NCI-H774 (cell line): Measurements from ENCODE around the gene KCNAB2.

ENCODE experiments used
- DNase-seq: peaks from one replicate; lab custom pipeline; 2025; lab: John Stamatoyannopoulos, UW

KCNAB2 gene

DNA sequence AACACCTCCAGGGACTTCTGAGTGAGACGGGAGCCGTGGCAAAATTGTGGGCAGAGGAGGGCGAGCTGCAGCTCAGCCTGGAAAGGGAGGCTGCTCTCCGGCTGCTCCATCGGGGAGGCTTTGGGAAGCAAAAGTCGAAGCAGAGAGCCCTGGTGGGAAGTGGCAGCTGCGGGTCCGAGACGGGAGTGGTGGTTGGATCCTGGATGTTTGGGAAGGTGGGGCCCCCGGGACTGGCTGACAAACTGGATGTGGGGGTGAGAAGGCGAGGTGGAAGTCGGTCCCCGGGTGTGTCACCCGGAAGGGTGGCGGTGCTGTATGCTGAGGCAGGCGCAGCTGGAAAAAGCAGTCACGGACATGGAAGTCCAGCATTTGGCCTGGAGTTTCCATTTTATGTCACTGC is 52.1 kb downstream of the KCNAB2 start:
- DNase-seq, result no peak

DNA sequence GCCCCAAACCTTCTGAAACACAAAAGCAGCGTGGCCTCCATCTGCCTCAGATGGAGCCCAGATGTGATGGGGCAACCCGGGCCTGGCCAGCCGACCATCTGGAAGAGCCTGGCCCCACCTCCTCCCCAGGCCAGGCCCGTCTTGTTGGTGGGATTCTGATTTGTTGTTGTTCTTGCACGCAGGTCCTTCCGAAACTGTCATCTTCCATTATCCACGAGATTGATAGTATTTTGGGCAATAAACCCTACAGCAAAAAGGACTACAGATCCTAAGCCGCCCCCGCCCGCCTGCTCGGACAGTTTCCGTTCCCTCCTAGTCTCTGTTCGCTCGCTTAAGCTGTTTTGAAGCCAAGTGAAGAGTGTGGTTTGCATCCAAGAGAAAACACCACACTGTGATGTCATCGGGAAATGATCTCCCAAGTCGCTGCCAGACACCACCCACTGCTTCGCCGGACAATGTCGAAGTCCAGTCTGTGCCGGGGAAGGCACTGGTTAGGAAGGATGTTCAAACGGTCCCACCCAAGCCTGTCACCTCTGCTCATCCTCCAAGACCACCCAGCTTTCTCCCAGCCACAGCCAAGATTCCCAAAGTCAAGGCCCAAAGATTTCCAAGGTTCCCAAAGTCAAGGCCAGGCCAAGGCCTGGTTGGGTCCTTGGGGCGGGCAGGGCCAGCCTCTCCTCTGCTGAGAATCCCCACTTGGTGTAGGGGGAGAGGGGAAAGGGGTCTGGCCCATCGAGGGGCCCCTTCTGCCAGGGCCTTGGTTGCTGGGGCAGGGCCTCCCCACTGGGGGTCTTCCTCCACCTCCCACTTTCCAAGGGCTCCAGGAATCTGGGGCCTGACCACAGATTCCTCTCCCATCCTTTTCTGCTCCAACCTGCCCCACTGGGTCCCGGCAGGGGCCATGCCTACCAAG is 52.9 kb downstream of the KCNAB2 start:
- DNase-seq, result no peak

DNA sequence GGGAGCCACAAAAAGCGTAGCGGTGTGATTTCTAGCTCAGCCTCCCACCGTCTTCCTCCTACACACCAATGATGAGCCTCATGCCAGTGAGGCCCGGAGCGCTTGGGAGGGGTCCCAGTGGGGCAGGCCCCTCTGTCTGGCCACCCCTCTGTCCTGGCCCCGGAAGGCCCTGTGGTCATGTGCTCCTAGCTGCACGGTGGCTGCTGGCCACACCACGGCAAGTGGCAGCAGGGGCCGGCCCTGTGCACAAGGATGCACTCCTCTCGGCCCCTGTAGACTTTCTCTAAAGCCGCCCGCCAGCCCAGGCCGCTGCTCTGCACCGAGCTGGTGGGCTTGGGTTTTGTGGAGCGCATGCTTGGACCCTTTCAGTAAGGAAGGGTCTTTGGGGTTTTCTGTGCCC is 53.6 kb downstream of the KCNAB2 start:
- DNase-seq, result no peak

DNA sequence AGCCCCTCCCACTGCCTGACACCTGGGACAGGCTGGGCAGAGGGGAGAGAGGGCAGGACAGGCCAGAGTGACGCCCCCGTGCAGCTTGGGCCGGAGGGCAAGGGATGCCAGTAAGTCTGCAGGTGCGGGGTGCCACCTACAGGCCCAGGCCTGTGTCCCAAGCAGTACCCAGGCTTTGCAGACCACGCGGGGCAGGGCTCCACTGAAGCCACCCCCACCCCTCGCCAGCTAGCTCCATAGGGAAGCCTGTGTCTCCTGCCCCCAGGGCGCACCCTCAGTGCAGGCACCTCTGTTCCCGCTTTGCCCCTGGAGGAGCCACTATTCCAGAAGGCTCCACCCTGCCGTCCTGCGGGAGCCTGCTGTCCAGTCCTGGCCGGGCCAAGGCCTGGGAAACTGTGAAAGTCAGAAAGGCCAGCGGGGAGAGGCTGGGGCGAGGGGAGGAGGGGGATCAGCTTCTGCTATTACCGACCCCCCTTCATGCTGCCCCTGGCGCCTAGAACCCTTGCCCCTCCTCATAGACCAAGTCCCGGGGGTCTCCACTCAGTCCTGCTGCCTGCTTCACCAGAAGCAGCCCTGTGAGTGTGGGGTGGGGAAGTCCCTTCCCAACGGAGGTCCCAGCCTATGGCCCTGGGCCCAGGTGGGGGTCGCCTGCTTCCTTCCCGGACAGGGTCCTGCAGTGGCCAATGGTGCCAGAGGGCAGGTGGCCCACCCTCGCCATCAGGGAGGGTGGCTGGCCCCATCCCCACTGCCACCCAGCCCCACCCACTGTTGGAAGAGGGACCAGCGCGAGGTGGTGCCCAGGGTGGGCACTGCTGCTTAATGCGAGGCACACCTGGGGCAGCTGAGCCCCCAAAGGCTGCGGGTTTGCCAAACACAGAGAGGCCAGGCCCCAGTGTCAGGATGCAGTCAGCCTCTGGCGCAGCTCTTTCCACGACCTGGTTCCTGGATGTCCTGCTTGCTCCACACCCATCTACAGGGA is 54.4 kb downstream of the KCNAB2 start:
- no peak for DNase-seq

DNA sequence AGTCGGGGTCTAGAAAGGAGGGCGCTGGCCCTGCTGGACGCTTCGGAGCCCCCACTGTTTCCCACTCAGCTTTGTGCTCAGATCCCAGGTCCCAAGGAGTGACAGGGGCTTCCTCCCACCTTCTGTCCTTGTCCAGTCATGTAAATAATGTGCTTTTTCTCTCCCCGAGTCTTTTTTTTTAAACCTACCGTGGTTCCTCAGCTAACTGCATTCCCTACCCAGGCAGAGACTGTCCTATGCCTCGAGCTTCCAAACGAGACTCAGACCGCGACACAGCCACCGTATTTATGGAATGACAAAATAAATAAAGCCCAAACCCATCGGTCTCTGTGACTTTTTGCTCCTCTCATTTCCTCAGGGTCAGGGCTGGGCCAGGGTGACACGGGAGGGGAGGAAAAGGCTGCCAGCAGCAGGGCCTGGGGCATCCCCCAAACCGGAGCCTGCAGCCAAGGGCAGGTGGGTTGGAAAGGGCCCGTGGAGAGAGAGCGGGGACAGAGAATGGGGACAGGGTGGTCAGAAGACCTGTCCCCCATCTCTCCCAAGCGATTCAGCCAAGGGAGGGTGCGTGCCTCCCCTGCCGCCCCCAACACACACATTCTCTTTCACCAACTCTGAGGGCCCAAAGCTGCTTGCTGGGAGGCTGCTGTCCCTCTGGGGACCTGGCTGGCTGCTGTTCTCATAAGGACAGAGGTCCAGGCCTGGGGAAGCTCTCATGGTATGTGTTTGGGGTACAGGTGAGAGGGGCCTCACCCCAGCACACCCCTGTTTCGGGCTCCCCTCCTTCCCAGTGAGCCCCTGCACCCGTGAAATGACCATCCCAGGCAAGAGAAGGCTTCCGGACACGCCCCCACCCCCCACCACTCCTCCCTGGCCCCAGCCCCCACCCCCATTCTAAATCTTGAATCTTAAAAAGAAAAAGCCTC is 55.4 kb downstream of the KCNAB2 start:
- no peak for DNase-seq

DNA sequence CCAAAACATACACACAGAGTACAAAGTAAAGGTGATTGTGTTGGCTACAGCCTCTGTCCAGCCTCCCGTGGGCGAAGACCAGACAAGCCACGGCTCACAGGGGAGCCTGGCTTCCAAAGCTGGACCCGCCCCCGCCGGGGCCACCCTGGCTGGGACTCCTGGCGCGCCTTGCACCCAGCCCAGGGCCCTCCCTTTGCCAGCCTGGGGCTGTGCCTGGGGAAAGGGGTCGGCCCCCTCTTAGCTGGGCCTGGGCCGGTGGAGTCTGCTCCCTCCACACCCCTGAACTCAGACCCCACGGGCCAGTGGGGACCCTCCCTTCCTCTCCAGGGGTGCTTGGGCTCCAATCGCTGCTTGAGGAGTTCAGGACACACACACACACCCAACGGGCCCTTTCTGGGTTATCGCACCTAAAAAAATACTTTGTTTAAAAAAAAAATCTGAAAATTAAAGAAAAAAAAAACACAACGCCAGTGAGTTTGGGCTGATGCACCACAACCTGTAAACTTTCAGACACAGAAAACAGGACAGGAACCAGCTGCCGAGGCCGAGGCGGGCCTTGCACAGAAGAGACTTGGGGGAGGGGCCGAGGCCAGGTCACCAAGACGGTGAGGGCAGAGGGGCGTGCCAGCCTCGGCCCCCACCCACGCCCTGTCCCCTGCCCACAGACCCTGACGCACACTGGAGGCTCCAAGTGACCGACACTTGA is 56.3 kb downstream of the KCNAB2 start:
- no peak for DNase-seq

DNA sequence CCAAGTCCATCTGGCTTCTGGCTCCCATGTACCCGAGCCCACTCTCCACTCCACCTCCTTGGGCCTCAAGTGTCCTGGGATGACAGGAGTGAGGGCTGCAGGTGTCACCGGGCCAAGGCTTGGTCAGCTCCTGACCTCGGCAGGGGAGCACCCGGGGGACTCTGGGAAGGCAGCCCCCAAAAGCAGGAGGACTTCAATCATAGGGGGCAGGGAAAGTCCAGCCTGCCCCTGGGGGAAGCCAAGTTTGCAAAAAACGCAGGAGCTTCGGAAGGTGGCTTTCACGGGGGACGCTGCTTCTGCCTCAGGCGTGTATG is 56.8 kb downstream of the KCNAB2 start:
- no peak for DNase-seq

DNA sequence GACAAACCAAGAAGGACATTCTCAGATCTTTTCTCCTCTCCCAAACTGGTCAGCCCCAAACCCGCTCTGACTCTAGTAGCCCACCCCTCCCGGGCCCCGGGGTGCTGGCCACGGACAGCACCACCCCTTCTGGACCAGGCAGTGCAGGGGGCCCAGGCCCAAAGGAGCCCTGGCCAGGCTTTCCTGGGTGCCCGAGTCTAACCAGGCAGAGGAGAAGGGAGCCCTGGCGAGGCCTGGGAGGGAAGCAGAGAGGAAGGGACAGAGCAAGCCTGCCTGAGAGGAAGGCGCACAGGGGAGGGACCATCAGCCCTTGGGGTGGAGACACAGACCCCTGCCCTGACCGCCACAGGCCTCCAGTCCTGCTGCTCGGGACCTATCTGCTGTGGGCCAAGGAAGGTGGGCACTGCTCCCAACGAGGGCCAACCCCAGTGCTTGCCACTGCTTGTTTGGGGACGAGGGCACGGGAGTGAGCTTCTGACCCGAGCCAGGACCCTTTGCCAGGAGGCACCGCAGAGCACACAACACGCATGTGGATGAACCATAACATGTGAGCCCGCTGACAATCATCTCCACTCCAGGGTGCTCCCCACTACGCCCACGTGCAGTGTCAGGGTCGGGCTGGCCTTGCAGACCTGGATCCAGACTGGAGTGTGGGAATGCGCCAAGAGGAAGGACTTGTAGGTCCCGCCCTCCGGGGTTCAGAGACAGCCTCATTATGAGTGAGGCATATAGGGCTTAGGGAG is 57.6 kb downstream of the KCNAB2 start:
- DNase-seq, result no peak

DNA sequence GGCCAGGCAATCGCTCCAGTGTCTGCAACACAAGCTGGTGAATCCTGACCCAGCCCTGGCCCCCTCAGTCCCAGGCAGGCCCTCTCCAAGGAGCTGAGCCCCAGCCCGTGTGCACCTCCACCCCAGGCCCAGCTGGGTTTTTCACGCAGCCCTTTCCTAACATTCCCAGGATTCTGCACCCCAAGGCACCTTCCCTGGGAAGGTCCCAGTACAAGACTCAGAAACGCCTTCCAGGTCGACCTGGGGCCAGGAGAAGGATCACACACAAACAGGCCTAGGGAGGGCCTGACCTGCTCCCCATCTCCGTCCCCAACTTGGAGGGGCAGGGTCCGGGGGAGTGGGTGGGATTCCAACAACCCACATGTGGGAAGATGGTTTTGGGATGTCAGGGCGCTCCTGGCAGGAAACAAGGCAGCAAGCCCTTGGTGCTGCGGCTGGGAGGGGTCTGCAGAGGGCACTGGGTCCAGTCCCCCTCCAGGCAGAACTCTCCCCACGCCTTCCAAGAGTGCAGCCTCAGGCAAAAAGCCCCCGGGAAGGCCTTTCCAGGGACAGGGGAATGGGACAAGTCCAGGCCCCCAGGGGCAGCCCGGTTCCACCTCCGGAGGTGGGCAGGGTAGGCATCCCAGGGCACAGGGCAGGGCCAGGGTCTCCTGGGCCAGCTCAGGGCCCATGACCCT is 58.3 kb downstream of the KCNAB2 start:
- DNase-seq, result no peak

DNA sequence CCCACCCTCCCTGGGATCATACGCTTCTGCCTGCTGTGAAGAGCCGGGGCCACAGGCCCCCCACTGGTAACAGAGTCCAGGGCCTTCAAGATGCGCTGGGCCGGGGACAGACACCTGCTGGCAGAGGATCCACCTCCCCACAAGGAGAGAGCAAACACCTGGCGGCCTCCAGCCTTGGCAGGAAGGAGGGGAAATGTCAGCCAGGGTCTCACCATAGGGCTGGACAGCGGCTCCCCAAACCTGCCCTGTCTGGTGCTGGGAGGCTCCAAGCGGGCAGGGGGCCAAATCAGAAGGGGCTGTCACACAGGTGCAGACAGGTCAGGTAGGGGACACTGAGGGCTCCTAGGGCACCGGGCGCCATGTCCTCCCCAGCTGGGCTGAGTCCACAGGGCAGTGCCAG is 58.9 kb downstream of the KCNAB2 start:
- no peak for DNase-seq

DNA sequence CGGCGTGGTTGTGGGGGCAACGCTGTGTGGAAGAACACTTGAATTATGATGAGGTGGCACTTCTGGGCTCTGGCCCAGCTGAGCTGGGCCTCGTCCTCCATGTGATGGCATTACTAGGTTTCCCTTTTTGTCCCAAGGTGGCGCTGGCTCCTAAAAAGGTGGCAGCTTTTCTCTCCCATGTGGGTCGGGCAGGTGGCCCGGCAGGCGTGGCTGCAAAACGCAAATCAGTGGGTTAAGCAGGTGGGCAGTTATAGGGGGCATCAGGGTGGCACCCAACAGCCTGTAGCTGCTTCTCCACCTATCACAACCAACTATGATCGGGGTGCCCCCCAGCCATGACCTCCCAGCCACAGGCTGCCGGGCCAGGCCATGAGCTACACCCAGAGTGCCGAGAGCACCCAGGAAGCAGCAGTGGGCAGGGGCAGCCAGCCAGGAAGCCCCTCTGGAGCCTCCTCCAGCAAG is 59.6 kb downstream of the KCNAB2 start:
- no peak for DNase-seq

DNA sequence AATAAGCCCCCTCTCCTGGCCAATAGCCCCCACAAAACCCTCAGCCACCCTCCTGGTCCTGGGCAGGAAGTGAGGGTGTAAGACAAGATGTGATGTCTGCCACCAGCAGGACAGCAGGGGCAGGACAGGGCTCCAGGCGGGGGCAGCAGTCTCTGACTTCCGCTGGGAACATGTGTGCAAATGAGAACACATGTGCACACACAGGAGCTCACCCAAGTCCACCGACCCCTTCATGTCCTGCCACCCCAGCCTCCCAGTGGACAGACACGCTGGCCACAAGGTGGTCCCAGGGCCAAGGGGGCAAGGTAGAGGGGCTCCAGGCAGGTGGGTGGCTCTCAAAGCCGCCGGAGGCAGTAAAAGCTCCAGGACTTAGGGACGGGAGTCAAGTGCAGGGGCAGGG is 60.1 kb downstream of the KCNAB2 start:
- no peak for DNase-seq

DNA sequence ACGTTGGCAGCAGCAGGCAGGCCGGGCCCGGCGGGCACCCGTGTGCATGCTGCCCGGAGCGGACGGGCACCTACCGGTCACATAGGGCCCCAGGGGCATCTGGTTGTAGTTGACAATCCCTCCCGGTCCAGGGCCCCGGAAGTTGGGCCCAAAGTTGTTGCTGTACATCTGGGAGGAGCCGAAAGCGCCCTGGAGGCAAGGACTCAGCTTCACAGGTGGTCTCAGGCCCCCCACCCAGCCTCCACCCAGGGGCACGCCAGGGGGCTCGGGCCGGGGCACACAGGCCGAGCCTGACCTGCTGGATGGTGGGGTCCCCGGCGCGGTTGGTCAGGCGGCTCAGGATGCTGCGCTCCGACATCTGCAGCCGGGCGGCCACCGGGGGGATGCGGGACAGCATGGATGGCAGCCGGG is 60.6 kb downstream of the KCNAB2 start:
- no peak for DNase-seq

DNA sequence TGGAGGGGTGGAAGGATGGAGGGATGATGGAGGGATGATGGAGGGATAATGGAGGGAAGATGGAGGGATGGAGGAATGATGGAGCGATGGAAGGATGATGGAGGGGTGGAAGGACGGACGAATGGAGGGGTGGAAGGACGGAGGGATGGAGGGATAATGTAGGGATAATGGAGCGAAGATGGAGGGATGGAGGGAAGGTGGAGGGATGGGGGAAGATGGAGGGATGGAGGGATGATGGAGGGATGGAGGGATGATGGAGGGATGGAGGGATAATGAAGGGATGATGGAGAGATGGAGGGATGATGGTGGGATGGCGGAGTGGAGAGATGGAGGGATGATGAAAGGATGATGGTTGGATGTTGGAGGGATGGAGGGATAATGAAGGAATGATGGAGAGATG is 61.3 kb downstream of the KCNAB2 start:
- DNase-seq, result no peak

DNA sequence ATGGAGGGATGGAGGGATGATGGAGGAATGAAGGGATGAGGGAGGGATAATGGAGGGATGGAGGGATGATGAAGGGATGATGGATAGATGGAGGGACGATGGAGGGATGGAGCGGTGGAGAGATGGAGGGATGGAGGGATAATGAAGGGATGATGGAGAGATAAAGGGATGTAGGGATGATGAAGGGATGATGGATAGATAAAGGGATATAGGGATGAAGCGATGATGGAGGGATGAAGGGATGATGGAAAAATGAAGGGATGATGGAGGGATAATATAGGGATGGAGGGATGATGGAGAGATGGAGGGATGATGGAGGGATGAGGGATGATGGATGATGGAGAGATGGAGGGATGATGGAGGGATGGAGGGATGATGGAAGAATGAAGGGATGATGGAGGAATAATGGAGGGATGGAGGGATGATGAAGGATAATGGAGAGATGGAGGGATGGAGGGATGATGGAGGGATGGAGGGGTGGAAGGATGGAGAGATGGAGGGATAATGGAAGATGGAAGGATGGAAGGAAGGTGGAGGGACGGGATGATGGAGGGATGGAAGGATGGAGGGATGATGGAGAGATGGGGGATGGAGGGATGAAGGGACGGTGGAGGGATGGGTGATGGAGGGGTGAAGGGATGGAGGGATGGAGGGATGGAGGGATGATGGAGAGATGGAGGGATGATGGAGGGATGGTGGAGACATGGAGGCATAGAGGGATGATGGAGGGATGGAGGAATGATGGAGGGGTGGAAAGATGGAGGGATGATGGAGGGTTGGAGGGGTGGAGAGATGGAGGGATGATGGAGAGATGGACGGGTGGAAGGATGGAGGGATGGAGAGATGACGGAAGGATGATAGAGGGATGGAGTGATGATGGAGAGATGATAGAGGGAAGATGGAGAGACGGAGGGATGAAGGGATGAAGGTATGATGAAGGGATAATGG is 62.0 kb downstream of the KCNAB2 start:
- no peak for DNase-seq

DNA sequence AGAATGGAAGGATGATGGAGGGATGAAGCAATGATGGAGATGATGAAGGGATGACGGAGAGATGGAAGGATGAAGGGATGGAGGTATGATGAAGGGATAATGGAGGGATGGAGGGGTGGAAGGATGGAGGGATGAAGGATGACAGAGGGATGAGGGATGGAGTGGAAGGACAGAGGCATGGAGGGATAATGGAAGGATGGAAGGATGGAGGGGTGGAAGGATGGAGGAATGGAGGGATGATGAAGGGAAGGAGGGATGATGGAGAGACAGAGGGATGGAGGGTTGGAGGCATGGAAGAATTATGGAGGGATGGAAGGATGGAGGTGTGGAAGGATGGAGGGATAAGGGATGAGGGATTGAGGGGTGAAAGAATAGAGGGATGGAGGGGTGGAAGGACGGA is 62.8 kb downstream of the KCNAB2 start:
- no peak for DNase-seq

DNA sequence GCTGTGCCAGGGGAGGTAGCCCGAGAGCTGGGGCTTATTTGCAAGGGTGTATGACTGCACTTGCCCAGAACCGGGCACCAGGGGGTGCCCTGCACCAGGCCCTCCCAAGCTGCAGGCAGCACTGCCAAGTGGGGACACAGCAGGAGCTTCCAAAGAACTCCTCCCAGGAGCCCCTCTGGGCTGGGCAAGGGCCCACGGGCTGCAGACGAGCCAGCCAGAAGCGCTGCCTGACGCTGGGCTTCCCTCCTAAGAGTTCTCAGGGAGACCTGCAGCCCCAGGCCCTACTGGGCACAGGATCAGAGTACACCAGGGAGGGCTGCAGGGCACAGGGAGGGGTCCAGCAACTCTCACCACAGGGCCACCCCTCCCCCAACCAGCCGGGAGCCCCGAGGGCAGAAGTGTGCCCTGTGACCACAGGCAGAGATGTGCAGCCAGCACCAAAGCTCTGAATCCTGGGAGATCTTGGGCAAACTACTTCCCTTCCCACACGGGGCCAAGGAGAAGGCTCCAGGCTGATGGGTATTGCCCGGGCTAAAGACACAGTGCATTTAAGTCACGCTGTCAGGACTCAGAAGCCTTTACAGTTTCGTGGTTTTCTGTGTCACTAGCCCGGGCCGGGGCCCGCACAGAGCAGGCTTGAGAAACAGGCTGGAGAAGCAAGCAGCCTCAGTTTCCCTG is 63.4 kb downstream of the KCNAB2 start:
- DNase-seq, result peak; percentile 0

DNA sequence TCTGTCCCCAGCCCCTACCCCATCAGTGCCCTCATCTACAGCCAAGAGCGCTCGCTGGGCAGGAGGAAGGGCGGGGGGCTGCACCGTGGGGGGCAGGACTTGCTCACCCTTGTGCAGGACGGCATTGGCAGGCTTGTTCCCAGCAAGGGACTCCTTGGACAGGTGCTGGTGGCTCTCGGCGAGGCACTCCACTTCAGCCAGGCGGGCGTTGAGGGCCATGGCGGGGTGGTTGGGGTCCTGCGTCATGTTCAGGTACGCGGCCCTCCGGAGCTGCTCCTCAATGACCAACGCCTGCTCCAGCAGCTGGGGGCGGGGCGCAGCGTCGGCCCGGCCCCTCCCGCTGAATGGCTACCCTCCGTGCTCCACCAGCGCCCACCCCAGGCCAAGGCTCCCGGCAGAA is 64.0 kb downstream of the KCNAB2 start:
- DNase-seq, result no peak
